ENCODE data around the gene RNU1-4.
"Not testable (repeated sequence)": the region's sequence is repeated elsewhere in the genome, so short reads cannot be mapped to it uniquely, and the experiment has no call there.

RNU1-4 gene

GRCh38 chr1:16718099-16718907 lies 22.0 kb upstream of the RNU1-4 start:
- H3K4me3 Mint-ChIP-seq; H3K9me3 Mint-ChIP-seq; H3K27ac Mint-ChIP-seq; H3K36me3 Mint-ChIP-seq (ENCODE audit: low read depth); H3K4me1 Mint-ChIP-seq (ENCODE audit: low read depth): not testable (repeated sequence)
- H3K27me3 Mint-ChIP-seq: peaks cover 53% of the 10 kb centered on the region
- DNase-seq: peak; percentile 33

GRCh38 chr1:16718908-16719533 lies 21.3 kb upstream of the RNU1-4 start:
- Mint-ChIP-seq H3K36me3 (ENCODE audit: low read depth) (no peaks in the 10 kb centered on the region), H3K27ac (no peak overlapping the region), H3K9me3 (no peaks in the 10 kb centered on the region), H3K4me3 (no peak overlapping the region), H3K4me1 (ENCODE audit: low read depth) (no peaks in the 10 kb centered on the region), H3K27me3 (peaks cover 53% of the 10 kb centered on the region)
- peak; percentile 31 for DNase-seq

DNA sequence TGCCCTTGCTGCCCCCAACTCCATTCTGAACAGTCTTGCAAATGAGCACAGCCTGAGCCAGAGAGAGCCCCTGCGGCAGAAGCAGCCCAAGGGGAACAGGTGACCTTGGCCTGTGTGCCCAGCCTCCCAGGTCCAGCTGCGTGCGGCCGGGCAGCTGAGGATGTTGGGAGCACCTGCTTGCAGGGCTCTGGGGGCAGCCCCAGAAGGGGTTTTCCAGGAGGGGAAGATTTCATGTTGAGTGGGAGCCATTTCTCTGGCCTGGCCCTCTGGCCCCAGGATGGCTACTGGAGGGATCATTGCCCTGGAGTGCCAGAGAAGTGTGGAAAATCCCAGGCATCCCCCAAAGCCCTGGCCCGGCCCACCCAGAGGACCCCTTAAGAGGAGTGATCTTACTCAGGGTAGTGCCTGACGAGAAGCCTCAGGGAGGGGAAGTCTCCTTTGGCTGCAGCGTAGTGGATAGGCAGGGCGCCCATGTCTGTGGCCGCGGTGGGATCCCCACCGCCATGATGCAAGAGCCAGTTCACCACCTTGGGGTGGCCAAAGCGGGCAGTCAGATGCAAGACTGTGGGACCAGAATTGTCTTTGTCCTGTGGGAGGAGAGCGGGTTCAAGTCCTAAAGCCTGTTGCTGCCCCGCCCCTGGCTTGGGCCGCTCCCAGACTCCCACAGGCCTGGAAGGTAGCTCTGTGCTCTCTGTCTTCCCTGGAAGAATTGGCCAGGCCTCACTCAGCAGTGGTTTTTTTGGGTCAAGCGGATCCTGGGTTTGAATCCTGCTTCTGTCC lies 20.6 kb upstream of the RNU1-4 start:
- H3K27me3 Mint-ChIP-seq: peaks cover 53% of the 10 kb centered on the region
- H3K36me3 Mint-ChIP-seq (ENCODE audit: low read depth): no peaks in the 10 kb centered on the region
- no peaks in the 10 kb centered on the region for H3K4me1 Mint-ChIP-seq (ENCODE audit: low read depth)
- H3K4me3 Mint-ChIP-seq: no peak overlapping the region
- DNase-seq: peak; percentile 31
- no peaks in the 10 kb centered on the region for H3K9me3 Mint-ChIP-seq
- H3K27ac Mint-ChIP-seq: no peak overlapping the region

DNA sequence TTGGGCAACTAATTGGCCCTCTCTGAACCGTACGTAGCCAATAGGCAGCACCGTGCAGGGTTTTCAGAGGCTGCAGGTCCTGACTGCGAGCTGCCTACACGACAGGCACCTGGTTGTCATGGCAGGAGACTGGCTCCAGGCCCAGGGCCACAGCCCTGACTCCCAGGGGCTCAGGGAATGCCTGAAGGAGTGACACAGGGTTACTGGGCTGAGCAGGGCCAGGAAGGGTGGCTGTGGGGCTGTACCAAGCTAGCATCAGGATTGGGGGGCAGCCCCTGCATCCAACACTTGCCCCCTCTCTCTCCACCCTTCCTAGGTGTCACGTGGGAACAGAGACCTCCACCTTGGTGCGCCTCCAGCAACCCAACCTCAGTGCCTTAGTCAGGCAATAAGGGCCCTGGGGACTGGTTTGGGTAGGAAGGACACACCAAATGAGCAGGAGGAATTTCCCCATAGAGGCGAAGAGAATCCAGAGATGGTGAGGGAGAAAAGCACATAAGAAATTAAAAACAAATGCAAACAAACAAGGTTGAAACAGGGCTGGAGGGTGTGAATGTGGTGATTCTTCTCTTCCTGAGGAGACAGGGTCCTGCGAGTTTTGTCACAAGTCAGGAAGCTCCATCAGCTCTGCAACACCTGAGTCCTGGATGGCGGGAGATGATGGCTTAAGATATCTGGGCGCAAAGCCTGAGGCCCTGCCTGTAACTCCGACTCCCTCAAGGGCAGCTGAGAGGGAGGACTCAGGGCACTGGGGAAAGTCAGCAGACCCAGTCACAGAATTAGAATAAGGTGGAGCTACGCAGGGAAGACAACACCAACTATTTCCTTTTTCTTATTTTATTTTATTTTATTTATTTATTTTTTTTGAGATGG lies 19.7 kb upstream of the RNU1-4 start:
- Mint-ChIP-seq H3K4me3 (no peak overlapping the region), H3K9me3 (no peaks in the 10 kb centered on the region), H3K27ac (no peak overlapping the region), H3K27me3 (peaks cover 53% of the 10 kb centered on the region), H3K4me1 (ENCODE audit: low read depth) (no peaks in the 10 kb centered on the region), H3K36me3 (ENCODE audit: low read depth) (no peaks in the 10 kb centered on the region)
- DNase-seq: peak; percentile 32

DNA sequence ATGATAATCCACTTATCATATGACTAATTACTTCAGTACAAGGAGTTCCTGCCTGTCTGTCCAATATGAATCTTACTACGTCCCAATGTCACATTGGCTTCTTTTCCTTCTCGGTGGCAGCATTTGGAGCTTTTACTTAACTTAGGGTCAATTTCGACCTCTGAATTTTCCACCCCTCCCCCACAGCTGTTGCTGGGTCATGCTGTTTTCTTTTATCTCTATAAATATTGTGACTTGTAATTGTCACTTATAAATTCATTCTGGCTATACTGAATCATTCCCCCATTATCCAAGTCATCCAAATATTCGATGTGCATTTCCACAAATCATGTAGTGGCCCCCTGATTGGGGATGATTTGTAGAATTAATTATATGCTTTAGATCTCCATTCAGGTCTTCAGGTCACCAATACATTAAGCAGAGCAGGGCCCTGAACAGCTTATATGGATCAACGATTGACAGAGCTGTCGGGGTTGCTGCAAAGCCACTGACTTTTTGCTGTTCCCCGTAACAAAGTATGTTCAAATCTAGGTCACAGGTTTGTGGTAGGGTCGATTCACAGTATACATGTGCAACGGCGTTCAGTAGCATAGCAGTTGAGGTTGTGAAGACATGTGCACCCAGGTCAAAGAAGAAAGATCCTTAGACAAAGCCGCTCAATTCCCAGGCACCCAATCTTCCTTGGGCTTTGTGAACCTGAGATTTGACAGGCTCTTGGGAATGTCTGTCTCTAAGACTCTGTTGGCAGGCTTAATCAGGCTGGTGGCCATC lies 18.3 kb upstream of the RNU1-4 start:
- DNase-seq: no peak
- Mint-ChIP-seq H3K4me3 (no peak overlapping the region), H3K9me3 (no peaks in the 10 kb centered on the region), H3K27ac (no peak overlapping the region), H3K27me3 (peaks cover 41% of the 10 kb centered on the region), H3K36me3 (ENCODE audit: low read depth) (no peaks in the 10 kb centered on the region), H3K4me1 (ENCODE audit: low read depth) (no peaks in the 10 kb centered on the region)

- peak; percentile 31 for DNase-seq
- Mint-ChIP-seq H3K9me3 (no peaks in the 10 kb centered on the region), H3K4me3 (no peak overlapping the region), H3K36me3 (ENCODE audit: low read depth) (no peaks in the 10 kb centered on the region), H3K27ac (no peak overlapping the region), H3K4me1 (ENCODE audit: low read depth) (peaks cover 2% of the 10 kb centered on the region), H3K27me3 (peaks cover 21% of the 10 kb centered on the region)
These were observed 15.4 kb upstream of the RNU1-4 start for GRCh38 chr1:16724718-16725438.

- not testable (repeated sequence) for H3K9me3 Mint-ChIP-seq; H3K27ac Mint-ChIP-seq; H3K36me3 Mint-ChIP-seq (ENCODE audit: low read depth); H3K4me3 Mint-ChIP-seq; H3K4me1 Mint-ChIP-seq (ENCODE audit: low read depth); DNase-seq
- peaks cover 15% of the 10 kb centered on the region for H3K27me3 Mint-ChIP-seq
These were observed 14.7 kb upstream of the RNU1-4 start for GRCh38 chr1:16725439-16726245.

DNA sequence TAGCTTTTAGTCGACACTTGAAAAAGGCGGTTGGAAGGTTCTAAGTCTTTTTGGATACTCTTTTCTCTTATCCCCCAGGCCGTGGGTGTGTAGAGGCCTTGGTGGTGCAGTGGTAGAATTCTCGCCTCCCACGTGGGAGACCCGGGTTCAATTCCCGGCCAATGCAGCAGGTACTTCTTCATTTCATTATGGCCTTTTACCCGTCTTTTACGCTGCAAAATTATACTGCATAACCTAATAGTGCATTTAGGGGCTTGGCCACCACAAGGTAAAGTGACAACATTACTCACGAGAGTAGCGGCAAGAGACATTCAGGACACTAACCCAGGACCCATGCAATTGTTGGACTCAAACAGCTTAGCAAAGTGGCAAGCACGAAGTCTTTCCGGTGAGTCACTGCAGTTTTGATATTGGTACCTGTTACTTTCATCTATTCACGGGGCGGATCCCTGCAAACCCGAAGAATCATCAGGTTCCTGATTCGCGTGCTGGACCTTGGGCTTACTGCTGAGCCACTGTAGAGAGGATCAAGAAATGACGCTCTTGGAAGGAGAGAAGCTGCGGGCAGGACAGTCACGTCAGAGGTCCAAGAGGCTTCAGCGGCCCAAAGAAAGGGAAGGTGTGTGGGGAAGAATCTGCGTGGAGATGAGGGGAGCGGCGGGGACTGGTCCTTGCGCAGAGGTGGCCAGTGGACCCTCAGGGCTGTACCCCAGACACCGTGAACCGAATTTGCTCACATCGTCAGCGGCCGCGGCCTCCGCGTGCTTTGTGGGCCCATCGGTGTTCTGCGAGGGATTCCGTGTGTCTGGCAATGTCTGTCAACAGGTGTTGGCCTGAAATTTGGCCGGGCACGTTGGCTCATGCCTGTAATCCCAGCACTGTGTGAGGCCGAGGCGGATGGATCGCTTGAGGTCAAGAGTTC lies 12.9 kb upstream of the RNU1-4 start:
- no peaks in the 10 kb centered on the region for H3K9me3 Mint-ChIP-seq
- DNase-seq: peak; percentile 70
- no peak overlapping the region for H3K4me3 Mint-ChIP-seq
- H3K27ac Mint-ChIP-seq: no peak overlapping the region
- no peaks in the 10 kb centered on the region for H3K36me3 Mint-ChIP-seq (ENCODE audit: low read depth)
- H3K27me3 Mint-ChIP-seq: peaks cover 1% of the 10 kb centered on the region
- peaks cover 2% of the 10 kb centered on the region for H3K4me1 Mint-ChIP-seq (ENCODE audit: low read depth)

DNA sequence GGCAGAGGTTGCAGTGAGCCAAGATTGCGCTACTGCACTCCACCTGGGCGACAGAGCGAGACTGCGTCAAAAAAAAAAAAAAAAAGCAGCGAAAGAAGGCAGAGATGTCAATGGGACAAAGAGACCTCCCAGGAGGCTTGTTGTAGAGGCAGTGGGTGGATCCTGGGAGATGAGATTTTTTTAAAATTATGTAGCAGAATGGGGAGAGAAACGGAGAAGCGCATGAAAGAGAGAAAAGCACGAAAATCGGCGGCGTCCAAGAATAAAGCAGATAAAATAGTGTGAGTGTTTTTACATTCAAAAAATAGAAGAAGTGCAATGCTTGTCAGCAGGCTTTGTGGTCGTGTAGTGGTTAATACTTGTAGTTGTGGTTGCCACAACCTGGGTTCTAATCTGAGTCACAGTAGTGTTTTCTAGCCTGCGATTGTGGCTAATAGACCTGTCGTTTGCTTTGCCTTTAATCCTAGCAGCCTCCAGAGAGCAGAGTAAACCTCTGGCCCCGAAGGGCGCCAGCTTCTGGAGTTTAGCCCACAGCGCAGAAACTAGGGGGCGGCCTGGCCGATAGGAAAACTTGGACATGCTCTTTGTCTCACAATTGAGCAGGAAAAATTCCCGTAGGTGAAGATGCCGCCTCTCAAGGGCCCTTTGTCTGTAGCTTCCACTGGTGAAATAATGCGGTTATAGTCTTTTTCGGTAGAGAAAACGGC lies 11.9 kb upstream of the RNU1-4 start:
- not testable (repeated sequence) for H3K27me3 Mint-ChIP-seq; H3K27ac Mint-ChIP-seq; H3K9me3 Mint-ChIP-seq; H3K4me3 Mint-ChIP-seq; H3K4me1 Mint-ChIP-seq (ENCODE audit: low read depth); H3K36me3 Mint-ChIP-seq (ENCODE audit: low read depth)
- peak; percentile 47 for DNase-seq

DNA sequence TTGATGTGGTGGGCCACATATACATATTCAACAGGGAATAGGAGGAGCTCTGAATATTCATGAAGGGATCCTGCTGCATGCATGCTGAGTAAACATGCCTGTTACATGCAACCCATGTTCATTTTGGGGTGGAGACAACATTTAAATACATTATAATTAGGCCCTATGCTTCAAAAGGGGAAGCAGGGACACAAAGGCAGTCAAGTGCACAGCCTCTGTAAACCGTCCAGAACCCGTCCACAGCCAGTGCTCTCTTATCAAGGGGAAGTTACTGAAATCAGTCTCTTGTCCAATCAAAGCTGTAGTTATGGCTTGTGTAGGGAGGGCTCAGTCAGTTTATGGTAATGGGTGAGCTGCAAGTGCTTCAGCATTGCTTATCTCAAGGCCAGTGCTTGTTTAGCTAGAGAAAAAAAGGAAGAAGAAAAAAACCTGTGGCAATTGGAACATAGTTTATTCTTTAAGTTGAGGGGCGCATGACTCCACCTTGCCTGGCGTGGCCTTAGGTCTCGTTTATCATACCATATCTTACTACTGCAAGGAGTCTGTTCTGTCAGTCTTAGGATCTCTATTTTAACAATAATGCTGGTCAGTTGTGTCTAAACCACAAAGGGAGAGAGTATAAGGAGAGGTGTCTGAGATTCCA lies 7.9 kb upstream of the RNU1-4 start:
- not testable (repeated sequence) for H3K4me3 Mint-ChIP-seq; H3K4me1 Mint-ChIP-seq (ENCODE audit: low read depth); H3K27me3 Mint-ChIP-seq; H3K27ac Mint-ChIP-seq; H3K36me3 Mint-ChIP-seq (ENCODE audit: low read depth); H3K9me3 Mint-ChIP-seq; DNase-seq

DNA sequence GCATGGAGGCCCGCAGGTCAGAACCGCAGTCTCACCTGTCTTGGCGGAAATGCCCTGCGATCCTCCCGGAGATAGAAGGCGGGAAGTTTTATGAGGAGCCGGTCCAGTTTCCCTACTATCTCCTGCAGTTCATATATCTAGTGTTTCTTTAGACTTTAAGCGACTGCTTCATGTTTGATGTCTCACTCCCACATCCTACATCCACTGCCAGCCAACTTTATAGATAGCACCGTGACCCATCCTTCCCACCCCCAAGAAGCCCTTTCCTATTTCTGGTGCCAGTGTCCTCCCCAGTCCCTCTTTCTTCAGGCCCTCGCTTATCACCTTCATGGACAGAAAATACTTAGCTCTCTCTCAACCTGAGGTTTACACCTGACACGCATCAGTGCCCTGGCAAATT lies 914 bp downstream of the RNU1-4 start:
- not testable (repeated sequence) for H3K27me3 Mint-ChIP-seq; H3K4me1 Mint-ChIP-seq (ENCODE audit: low read depth); H3K4me3 Mint-ChIP-seq; H3K36me3 Mint-ChIP-seq (ENCODE audit: low read depth); DNase-seq; H3K9me3 Mint-ChIP-seq; H3K27ac Mint-ChIP-seq
